ENCODE results near the gene CSF2RB.

The CSF2RB gene

GRCh38 chr22:36873614-36874308 lies 39.7 kb upstream of the CSF2RB start:
- H3K9ac ChIP-seq (ENCODE audit: low read length) = no peak overlapping the region
- no peaks in the 10 kb centered on the region for H3K36me3 ChIP-seq (ENCODE audit: control insufficient read depth, insufficient read depth, low read length, severe bottlenecking)
- no peak overlapping the region for H3K4me3 ChIP-seq (ENCODE audit: low read length)
- no peaks in the 10 kb centered on the region for H3K9me3 ChIP-seq (ENCODE audit: control insufficient read depth, low read length)
- peaks cover 11% of the 10 kb centered on the region for H3K4me1 ChIP-seq (ENCODE audit: control insufficient read depth, insufficient read depth, low read length)
- peaks cover 55% of the 10 kb centered on the region for H3K27me3 ChIP-seq (replicated peaks; ENCODE audit: control insufficient read depth, insufficient read depth, low read length)
- DNase-seq (ENCODE audit: low read depth) = peak; percentile 66

DNA sequence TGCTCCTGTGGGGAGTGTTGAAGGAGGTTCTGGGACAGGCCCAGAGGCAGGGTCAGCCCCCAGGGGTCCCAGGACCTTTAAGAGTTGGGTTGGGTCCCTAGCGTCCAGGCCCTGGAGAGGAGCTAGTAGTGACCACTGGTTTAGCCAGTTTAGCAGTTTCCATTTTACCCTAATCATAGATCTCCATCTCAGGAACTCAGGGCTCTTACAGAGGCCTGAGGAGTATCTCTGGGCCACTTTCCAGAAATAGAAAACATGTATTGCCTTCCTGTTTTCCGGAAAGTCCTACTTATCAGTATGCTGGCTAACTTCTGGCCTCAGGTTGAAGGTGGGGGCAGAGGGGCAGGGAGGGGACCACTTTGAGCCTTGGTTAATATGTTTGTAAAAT lies 39.1 kb upstream of the CSF2RB start:
- Histone ChIP-seq H3K4me1 (ENCODE audit: control insufficient read depth, insufficient read depth, low read length) (peaks cover 11% of the 10 kb centered on the region), H3K9me3 (ENCODE audit: control insufficient read depth, low read length) (no peaks in the 10 kb centered on the region), H3K36me3 (ENCODE audit: control insufficient read depth, insufficient read depth, low read length, severe bottlenecking) (no peaks in the 10 kb centered on the region), H3K9ac (ENCODE audit: low read length) (no peak overlapping the region), H3K4me3 (ENCODE audit: low read length) (no peak overlapping the region), H3K27me3 (replicated peaks; ENCODE audit: control insufficient read depth, insufficient read depth, low read length) (peaks cover 59% of the 10 kb centered on the region)
- DNase-seq (ENCODE audit: low read depth) = no peak

DNA sequence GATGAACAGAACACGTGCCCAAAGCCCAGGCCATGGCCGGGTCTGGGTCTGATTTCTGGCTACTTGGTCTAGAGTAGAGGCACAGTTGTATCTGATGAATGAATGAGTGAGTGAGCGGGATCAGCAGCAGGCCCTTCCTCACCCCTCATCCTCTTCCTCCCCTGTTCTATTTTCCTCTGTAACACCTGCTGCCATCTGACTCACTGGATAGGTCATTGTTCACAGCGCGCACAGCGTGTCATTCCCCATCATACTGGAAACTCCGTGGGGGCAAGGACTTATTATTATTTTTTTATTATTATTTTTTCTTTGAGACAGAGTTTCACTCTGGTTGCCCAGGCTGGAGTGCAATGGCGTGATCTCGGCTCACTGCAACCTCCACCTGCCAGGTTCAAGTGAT lies 38.7 kb upstream of the CSF2RB start:
- Histone ChIP-seq H3K9ac (ENCODE audit: low read length) (no peak overlapping the region), H3K9me3 (ENCODE audit: control insufficient read depth, low read length) (no peaks in the 10 kb centered on the region), H3K36me3 (ENCODE audit: control insufficient read depth, insufficient read depth, low read length, severe bottlenecking) (no peaks in the 10 kb centered on the region), H3K27me3 (replicated peaks; ENCODE audit: control insufficient read depth, insufficient read depth, low read length) (peaks cover 56% of the 10 kb centered on the region), H3K4me3 (ENCODE audit: low read length) (no peak overlapping the region), H3K4me1 (ENCODE audit: control insufficient read depth, insufficient read depth, low read length) (peaks cover 11% of the 10 kb centered on the region)
- DNase-seq (ENCODE audit: low read depth) = no peak

DNA sequence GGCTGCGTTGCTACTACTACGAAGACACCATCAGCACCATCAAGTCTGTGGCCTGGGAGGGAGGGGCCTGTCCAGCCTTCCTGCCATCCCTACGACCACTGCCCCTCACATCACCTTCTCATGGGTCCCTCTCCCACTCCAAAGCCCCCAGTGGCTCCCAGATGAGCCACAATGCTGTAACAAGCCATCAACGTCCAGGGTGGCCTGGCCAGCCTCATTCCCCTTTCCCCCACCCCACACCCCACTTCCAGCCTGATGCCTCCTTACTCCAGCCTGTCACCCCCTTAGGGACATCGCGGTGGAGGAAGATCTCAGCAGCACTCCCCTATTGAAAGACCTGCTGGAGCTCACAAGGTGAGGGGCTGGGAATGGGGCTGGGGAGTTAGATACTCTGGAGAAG lies 37.7 kb upstream of the CSF2RB start:
- H3K36me3 ChIP-seq (ENCODE audit: control insufficient read depth, insufficient read depth, low read length, severe bottlenecking) = no peaks in the 10 kb centered on the region
- H3K4me1 ChIP-seq (ENCODE audit: control insufficient read depth, insufficient read depth, low read length) = peaks cover 11% of the 10 kb centered on the region
- no peak overlapping the region for H3K9ac ChIP-seq (ENCODE audit: low read length)
- peaks cover 2% of the 10 kb centered on the region for H3K9me3 ChIP-seq (ENCODE audit: control insufficient read depth, low read length)
- H3K27me3 ChIP-seq (replicated peaks; ENCODE audit: control insufficient read depth, insufficient read depth, low read length) = peaks cover 48% of the 10 kb centered on the region
- no peak overlapping the region for H3K4me3 ChIP-seq (ENCODE audit: low read length)
- DNase-seq (ENCODE audit: low read depth) = no peak

- Histone ChIP-seq H3K4me3 (ENCODE audit: low read length) (no peak overlapping the region), H3K36me3 (ENCODE audit: control insufficient read depth, insufficient read depth, low read length, severe bottlenecking) (no peaks in the 10 kb centered on the region), H3K9me3 (ENCODE audit: control insufficient read depth, low read length) (peaks cover 17% of the 10 kb centered on the region), H3K4me1 (ENCODE audit: control insufficient read depth, insufficient read depth, low read length) (peaks cover 5% of the 10 kb centered on the region), H3K27me3 (replicated peaks; ENCODE audit: control insufficient read depth, insufficient read depth, low read length) (peaks cover 37% of the 10 kb centered on the region), H3K9ac (ENCODE audit: low read length) (no peak overlapping the region)
- peak; percentile 20 for DNase-seq (ENCODE audit: low read depth)
Measured at GRCh38 chr22:36879775-36880174, 33.7 kb upstream of the CSF2RB start.

DNA sequence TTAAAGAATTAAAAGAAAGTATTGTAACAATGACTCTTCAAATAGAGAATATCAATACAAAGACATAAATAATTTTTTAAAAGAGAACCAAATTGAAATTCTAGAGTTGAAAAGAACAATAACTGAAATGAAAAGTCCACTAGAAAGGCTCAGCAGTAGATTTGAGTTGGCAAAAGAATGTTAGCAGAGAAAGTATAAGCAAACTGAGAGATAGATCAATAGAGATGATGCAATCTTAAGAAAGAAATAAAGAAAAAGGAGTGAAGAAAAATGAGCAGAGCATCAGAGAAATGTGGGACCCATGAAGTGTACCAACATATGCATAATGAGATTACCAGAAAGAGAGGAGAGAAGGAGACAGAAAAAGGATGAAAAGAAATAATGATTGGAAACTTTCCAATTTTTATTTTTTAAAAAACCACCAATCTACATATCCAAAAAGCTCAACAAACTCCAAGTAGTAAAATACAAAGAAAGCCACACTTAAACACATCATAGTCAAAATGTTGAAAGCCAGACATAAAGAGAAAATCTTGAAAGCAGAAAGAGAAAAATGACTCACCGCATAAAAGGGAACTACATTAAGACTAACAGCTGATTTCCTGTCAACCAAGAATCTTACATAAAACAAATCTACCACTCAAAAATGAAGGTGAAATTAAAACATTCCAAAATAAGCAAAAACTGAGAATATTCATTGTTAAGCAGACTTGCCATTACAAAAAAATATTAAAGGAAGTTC lies 31.8 kb upstream of the CSF2RB start:
- Histone ChIP-seq H3K4me1 (ENCODE audit: control insufficient read depth, insufficient read depth, low read length) (peaks cover 5% of the 10 kb centered on the region), H3K27me3 (replicated peaks; ENCODE audit: control insufficient read depth, insufficient read depth, low read length) (peaks cover 28% of the 10 kb centered on the region), H3K9me3 (ENCODE audit: control insufficient read depth, low read length) (peaks cover 17% of the 10 kb centered on the region), H3K36me3 (ENCODE audit: control insufficient read depth, insufficient read depth, low read length, severe bottlenecking) (no peaks in the 10 kb centered on the region), H3K4me3 (ENCODE audit: low read length) (no peak overlapping the region), H3K9ac (ENCODE audit: low read length) (no peak overlapping the region)
- no peak for DNase-seq (ENCODE audit: low read depth)

DNA sequence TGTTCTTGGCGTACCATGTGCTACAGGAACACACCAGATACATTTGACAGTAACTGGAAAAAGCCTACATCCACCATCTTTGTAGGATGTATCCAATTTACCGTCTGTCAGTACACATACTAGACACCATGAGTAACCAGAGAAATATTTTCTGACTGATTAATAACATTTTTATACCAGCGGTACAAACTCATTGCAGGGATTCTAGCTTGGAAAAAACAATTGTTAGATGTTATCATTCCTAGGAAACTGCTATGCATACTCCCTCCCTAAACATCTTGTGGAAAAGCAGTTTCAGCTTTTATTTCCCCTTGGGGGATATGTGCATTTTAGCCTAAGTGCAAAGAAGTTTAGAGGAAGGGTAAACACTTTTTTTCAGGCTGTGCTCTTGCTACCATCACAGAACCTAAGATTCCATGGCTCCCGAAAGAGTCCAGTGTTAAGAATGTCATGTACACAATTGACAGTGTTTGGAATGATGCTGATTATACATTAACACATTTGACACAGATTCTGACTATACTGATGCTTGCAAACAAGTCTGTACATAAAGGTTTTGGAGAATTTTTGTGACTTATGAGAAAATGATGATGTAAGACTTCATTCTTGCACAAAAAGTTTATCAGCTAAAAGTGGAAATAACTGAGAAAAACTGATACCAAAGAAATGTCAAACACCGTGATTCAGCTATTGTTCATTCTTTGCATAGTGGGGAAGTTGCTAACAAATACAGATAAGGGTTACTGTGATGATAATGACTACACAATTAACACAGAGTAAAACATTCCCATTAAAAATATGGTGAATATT lies 28.9 kb upstream of the CSF2RB start:
- Histone ChIP-seq H3K9ac (ENCODE audit: low read length) (no peak overlapping the region), H3K9me3 (ENCODE audit: control insufficient read depth, low read length) (peaks cover 17% of the 10 kb centered on the region), H3K27me3 (replicated peaks; ENCODE audit: control insufficient read depth, insufficient read depth, low read length) (peaks cover 14% of the 10 kb centered on the region), H3K36me3 (ENCODE audit: control insufficient read depth, insufficient read depth, low read length, severe bottlenecking) (no peaks in the 10 kb centered on the region), H3K4me3 (ENCODE audit: low read length) (no peak overlapping the region), H3K4me1 (ENCODE audit: control insufficient read depth, insufficient read depth, low read length) (peaks cover 5% of the 10 kb centered on the region)
- no peak for DNase-seq (ENCODE audit: low read depth)

GRCh38 chr22:36885474-36885873 lies 28.0 kb upstream of the CSF2RB start:
- no peak for DNase-seq (ENCODE audit: low read depth)

DNA sequence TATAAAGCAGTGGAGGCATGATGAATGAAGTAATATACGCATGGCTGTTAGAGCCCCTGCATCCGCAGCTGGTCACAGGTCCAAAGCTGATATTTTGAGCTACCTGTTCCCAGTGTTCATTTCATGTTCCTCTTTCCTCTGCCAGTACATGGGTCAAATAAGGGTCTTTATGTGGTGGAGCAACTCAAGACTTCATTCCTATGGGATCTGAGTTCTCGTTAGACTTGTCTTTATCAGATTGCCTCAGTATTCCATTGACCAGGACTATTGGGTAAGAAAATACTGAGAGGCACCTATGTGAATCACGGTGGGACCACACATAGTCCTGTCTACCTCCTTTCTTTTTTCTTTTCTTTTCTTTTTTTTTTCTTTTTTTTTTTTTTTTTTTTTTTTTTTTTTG lies 27.4 kb upstream of the CSF2RB start:
- no peaks in the 10 kb centered on the region for H3K36me3 ChIP-seq (ENCODE audit: control insufficient read depth, insufficient read depth, low read length, severe bottlenecking)
- peaks cover 5% of the 10 kb centered on the region for H3K4me1 ChIP-seq (ENCODE audit: control insufficient read depth, insufficient read depth, low read length)
- H3K27me3 ChIP-seq (replicated peaks; ENCODE audit: control insufficient read depth, insufficient read depth, low read length) = peaks cover 14% of the 10 kb centered on the region
- no peak for DNase-seq (ENCODE audit: low read depth)
- H3K4me3 ChIP-seq (ENCODE audit: low read length) = no peak overlapping the region
- H3K9ac ChIP-seq (ENCODE audit: low read length) = no peak overlapping the region
- H3K9me3 ChIP-seq (ENCODE audit: control insufficient read depth, low read length) = peaks cover 14% of the 10 kb centered on the region

More at GRCh38 chr22:36885474-36885873, 28.0 kb upstream of the CSF2RB start:
- Histone ChIP-seq H3K9ac (ENCODE audit: low read length) (no peak overlapping the region), H3K27me3 (replicated peaks; ENCODE audit: control insufficient read depth, insufficient read depth, low read length) (peaks cover 14% of the 10 kb centered on the region), H3K4me3 (ENCODE audit: low read length) (no peak overlapping the region), H3K9me3 (ENCODE audit: control insufficient read depth, low read length) (peaks cover 16% of the 10 kb centered on the region), H3K4me1 (ENCODE audit: control insufficient read depth, insufficient read depth, low read length) (peaks cover 5% of the 10 kb centered on the region), H3K36me3 (ENCODE audit: control insufficient read depth, insufficient read depth, low read length, severe bottlenecking) (no peaks in the 10 kb centered on the region)

DNA sequence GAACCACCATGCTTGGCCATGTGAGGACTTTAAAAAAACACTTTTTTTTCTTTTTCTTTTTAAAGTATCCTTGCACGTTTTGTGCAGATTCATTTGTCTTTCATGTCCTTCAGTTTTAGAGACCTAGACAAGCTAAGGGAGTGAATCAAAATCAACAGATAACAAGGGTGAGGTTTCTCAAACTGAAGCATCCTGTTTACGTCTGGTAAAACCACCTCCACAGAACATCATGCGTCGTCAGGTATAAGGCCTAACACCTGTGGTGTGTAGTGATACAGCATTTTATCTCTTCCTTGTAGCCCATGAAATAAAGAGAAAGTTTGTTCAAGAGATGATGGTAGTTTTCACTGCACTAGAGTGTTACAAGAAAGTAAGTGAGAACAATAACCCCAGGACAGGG lies 26.3 kb upstream of the CSF2RB start:
- Histone ChIP-seq H3K4me1 (ENCODE audit: control insufficient read depth, insufficient read depth, low read length) (peaks cover 5% of the 10 kb centered on the region), H3K27me3 (replicated peaks; ENCODE audit: control insufficient read depth, insufficient read depth, low read length) (peaks cover 22% of the 10 kb centered on the region), H3K4me3 (ENCODE audit: low read length) (no peak overlapping the region), H3K36me3 (ENCODE audit: control insufficient read depth, insufficient read depth, low read length, severe bottlenecking) (no peaks in the 10 kb centered on the region), H3K9me3 (ENCODE audit: control insufficient read depth, low read length) (peaks cover 3% of the 10 kb centered on the region), H3K9ac (ENCODE audit: low read length) (no peak overlapping the region)
- no peak for DNase-seq (ENCODE audit: low read depth)

DNA sequence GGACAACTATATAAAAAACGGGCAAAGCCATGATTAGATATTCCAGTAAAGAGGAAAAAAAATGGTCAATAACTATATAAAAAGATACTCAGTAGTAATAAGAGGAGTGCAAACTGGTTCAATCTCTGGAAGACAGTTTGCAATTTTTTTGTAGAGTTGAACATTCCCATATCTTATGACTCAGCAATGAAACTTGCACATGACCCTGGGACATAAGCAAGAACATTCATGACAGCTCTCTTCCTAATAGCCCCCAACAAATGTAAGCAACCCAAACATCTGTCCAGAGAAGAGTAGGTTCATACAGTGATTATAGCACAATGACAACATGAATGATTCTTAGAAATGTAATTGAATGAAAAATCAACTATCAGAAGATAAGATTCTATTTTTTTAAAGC lies 21.8 kb upstream of the CSF2RB start:
- H3K27me3 ChIP-seq (replicated peaks; ENCODE audit: control insufficient read depth, insufficient read depth, low read length) = peaks cover 53% of the 10 kb centered on the region
- H3K4me1 ChIP-seq (ENCODE audit: control insufficient read depth, insufficient read depth, low read length) = no peaks in the 10 kb centered on the region
- no peak overlapping the region for H3K4me3 ChIP-seq (ENCODE audit: low read length)
- DNase-seq (ENCODE audit: low read depth) = no peak
- H3K9ac ChIP-seq (ENCODE audit: low read length) = no peak overlapping the region
- peaks cover 8% of the 10 kb centered on the region for H3K9me3 ChIP-seq (ENCODE audit: control insufficient read depth, low read length)
- H3K36me3 ChIP-seq (ENCODE audit: control insufficient read depth, insufficient read depth, low read length, severe bottlenecking) = no peaks in the 10 kb centered on the region
